ENCODE results near the gene EVPL.
"Not testable (repeated sequence)": the region's sequence is repeated elsewhere in the genome, so short reads cannot be mapped to it uniquely, and the experiment has no call there.

EVPL gene

DNA sequence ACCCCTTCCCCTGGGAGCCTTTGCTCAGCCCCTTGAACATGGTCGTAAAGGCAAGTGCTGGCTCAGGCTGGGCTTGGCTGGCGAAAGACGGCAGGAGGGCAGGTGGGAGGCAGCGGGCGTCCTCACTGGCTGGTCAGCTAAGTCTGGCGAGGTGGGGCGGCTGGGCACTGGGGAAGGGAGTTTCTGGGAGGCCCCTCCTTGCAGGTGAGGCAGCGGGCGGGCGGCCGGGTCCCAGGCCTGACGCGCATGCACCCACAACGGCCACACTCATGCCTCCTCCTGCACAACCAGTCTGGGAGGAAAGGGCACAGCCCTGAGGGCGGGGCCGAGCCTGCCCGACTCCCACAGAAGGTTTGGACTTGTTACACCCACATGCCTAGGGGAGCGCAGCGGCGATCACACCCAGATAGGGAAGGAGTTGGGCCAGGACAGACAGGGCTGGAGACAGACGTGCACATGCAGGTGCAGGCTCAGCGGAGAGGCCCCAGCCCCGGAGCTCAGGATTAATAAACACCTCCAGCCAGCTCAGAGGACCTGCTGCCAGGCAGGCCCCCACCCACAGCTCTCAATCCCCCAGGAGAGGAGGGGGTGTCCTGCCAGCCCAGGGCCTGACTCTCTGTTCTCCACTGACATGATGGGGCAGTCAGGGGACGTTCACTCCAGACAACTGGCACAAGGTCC lies at the start of gene EVPL:
EVPL (minus strand) TSS at position 148 of the 681 bp plus-strand sequence; CDS start at position 40, 108 bp downstream.
- DNase-seq (ENCODE audit: low read depth): no peak

DNA sequence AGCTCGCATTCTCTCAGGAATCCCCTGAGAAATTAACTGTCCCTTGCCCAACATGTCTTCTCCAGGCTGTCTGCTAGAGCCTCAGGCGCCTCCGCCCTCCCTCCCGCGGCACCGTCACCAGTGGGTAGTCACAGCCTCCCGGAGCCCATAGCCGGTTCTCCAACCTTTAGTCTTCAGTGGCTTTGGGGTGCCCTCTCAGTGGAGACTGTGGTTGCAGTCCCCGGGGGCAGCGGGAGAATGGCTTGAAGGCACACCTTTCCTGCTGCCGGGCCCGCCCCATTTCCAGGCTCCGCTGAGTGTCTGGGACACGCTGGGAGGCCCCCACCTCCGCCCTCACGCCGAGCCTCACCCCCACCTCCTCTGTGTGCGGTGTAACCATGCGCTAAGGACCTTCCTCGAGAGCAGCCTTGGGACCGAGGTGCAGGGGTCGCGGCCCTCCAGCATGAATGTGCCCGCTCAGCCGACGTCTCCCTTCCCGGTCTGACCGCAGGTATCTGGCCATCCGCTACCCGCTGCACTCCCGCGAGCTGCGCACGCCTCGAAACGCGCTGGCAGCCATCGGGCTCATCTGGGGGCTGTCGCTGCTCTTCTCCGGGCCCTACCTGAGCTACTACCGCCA lies 49.1 kb upstream of the EVPL start:
- DNase-seq (ENCODE audit: low read depth): no peak

DNA sequence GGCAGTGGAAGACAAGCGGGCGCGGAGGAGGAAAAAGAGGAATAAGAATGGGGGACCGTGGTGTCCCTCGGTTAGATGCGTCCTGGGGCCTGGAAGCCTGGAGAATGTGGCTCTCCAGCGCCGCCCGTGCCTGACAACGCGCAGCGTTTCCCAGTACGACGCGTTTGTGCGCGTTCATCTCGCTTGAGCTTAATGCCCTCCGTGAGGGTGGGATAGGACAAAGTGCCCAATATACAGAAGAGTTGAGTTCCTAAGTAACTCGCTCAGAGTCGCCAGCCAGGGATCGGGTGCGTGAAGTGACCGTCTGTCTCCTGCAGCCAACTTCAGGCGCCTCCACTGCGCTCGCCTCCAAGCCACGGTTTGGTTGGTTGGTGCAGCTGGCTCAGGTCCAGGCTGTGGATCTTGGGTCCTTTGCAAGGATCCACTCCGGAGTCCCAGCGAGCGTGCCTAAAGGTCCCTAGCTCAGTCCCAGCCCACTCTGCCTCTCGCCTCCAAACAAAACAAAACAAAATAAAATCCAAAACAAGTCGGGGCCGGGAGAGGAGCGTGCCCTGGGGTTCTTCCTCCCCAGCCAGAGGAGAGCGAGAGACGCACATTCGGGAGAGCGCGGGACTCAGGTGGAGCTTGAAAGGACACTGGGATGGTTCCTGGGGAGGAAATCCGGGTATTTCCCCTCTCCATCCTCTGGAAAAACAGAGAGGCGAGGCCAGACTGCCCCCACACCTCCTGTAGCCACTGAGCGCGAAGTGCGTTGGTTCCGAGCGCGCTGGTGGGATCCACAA lies 48.4 kb upstream of the EVPL start:
- DNase-seq (ENCODE audit: low read depth): no peak

DNA sequence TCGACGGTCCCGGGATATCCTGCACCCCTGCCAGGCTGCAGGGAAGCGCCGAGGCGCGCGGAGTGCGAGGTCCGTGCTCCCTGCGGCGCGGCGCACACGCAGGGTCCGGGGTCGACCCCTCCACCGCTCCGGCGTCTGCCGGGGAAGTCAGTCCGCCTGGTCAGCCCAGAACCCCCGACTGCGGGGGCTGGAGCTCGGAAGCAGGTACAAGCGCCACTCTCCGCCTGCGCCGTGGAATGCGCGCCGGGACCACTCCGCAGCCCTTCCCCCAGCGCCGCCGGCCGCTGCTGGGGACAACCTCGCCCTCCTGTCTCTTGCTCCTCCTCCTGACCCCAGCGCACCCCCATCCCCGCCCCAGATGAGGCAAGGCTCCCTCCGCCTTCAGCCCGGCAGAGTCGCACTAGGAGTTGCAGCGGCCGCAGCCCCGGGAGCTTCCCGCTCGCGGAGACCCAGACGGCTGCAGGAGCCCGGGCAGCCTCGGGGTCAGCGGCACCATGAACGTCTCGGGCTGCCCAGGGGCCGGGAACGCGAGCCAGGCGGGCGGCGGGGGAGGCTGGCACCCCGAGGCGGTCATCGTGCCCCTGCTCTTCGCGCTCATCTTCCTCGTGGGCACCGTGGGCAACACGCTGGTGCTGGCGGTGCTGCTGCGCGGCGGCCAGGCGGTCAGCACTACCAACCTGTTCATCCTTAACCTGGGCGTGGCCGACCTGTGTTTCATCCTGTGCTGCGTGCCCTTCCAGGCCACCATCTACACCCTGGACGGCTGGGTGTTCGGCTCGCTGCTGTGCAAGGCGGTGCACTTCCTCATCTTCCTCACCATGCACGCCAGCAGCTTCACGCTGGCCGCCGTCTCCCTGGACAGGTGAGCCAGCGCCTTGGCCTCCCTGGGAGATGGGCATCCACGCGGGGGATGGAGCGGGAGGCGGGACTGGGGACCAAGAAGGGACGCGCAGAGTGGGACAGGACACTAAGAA lies 47.6 kb upstream of the EVPL start, which contains the start of gene GALR2:
GALR2 (plus strand) TSS at position 392 of the 974 bp plus-strand sequence; CDS start at position 495, 103 bp downstream.
- DNase-seq (ENCODE audit: low read depth): no peak

DNA sequence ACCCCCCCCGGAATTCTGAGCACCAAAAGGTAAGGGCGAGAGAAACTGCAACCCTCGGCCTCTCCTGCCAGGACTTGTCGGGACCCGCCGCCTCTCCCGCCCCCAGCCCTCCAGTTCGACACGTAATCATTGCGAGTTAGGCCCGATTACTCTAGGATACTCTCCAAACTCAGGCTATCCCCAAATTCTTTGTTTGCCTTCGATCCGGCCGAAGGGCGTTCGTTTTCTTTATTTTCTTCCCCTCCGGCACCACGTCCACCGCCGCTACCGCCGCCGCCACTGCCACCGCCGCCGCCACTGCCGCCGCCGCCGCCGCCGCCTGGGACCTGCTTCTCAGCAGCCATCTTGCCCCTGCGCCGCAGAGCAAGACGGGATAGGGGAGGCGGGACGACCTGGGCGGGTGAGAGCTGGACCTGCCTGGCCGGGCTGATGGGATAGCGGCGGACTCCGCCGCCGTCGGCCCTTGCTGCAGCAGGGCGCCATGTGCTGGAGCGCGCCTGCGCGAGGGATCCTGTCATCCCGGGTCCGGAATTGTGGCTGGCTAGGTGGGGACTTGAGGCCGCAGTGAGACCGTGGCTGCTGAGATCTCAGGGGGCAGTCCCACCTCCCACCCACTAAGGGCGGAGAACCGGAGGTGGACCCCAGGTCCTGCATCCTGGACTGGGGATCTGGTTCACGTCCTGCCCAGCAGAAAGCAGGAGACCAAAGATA lies 45.2 kb upstream of the EVPL start, which contains the start of gene SRP68:
SRP68 (minus strand) TSS at position 370 of the 711 bp plus-strand sequence; CDS start at position 344, 26 bp downstream.
- peak; percentile 83 for DNase-seq (ENCODE audit: low read depth)

DNA sequence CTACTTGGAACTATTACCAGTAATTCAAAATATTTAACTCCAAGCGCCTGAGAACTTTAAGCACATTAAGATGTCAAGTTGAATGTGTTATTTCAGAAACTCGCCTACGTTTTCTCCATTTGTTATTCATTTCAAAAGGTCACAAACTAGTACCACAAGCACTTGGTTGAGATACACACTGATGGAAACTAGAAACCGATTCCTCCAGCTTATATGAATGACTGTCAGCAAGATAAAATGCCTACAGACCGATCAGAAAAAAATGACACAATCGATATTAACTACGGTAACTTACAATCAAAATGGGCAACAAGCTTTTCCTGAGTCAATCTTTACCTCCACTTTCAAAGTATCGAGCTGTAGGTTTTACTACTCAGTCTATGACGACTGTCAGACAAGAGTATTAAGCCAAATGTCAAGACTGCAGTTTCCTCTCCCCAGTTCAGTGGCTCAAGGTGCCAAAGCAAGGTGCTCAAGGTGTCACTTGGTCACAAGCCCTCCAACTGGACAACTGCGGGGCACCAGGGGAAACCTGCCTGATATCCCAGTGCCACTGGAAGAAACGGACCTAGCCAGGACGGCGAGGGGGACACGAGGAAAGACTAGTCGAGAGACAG lies 44.5 kb upstream of the EVPL start:
- DNase-seq (ENCODE audit: low read depth): no peak

DNA sequence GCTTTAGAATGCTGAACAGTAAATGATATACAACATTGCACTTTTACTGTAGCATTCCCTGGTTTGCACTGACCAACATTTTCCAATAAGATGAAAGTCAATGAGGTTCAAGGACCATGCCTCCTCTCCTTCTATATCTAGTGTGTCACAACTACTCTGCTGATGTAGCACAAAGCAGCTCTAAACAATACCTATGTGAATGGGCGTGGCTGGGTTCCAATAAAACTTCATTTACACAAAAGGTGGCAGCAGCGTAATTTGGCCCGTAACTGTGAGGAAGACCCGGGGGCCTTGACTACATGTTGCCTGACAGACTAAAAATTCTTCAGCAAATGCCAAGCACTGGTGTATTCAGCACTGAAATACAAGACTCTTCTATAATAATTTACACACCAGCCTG lies 38.7 kb upstream of the EVPL start:
- no peak for DNase-seq (ENCODE audit: low read depth)

DNA sequence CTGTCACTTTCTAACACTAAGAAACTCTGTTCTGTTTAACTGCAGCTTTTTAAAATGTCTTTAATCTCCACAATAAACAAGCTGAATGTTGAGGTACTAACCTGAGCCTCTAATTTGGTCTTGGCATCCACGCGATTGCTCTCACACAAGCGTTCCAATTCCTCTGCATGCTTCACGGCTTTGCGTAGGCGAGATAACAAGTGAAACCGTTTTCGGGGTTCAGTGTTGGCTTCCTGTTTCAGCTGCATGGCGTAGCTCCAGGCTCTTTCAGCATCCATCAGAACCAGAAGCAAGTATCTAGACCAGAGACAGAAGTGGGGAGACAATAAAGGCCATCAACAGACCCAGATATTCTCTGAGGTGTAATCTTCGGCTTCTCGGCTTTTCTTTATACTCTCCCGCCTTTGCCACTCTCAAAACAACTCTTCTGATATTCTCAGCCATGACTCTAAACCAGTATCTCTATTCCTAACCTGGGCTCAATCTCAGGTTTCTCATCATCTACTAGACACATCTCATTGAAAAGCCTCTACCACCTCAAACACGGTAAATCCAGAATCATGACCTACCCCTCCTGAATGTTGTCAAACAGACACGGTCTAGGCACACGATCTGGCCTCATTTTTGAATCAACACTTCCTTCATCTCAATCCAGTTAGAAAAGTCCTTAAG lies 36.9 kb upstream of the EVPL start:
- peak; percentile 35 for DNase-seq (ENCODE audit: low read depth)

DNA sequence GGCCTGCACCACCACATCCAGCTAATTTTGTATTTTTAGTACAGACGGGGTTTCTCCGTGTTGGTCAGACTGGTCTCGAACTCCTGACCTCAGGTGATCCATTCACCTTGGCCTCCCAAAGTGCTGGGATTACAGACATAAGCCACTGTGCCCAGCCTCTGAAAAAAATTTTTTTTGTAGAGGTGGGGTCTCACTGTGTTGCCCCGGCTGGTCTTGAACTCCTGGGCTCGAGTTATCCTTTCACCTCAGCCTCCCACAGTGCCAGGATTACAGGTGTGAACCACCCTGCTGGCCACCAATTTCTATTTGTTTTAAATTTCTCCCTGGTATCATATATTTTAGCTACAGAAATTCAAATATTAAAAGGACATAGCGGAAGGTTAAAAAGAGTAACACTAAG lies 31.2 kb upstream of the EVPL start:
- DNase-seq (ENCODE audit: low read depth): not testable (repeated sequence)

DNA sequence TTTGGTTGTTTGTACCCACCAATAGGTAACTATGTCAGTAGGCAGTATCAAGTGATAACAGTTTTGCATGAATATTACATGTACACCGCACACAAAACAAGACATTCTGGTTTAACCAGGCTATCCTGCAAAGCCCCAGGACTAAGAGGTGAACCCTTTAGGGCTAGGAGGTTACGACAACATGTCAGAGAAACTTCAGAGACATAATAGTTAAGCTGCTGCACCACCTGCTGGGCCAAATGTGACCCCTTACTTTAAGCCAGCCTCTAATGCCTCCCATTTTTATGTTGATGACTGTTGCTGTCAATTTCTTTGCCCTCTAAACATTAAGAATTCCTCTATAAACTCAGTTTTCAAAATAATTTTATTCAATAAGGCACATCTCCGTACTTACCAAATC lies 29.8 kb upstream of the EVPL start:
- DNase-seq (ENCODE audit: low read depth): no peak

DNA sequence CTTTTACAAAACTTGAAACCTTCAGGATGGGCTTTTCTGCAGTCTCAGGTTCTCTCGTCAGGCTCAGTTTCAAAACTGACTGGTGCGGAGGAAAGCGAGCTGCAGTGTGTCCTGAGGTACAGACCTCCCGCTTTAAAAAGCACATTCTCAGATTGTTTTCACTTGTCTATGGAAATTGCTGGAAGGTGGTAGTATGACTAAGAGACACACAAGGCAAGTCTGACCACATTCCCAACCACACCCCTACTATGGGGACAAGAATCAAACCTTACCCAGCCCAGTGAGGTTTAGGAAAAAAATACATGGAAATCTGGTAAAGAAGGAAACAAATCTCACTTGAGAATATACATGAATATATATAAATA lies 27.0 kb upstream of the EVPL start:
- DNase-seq (ENCODE audit: low read depth): no peak

DNA sequence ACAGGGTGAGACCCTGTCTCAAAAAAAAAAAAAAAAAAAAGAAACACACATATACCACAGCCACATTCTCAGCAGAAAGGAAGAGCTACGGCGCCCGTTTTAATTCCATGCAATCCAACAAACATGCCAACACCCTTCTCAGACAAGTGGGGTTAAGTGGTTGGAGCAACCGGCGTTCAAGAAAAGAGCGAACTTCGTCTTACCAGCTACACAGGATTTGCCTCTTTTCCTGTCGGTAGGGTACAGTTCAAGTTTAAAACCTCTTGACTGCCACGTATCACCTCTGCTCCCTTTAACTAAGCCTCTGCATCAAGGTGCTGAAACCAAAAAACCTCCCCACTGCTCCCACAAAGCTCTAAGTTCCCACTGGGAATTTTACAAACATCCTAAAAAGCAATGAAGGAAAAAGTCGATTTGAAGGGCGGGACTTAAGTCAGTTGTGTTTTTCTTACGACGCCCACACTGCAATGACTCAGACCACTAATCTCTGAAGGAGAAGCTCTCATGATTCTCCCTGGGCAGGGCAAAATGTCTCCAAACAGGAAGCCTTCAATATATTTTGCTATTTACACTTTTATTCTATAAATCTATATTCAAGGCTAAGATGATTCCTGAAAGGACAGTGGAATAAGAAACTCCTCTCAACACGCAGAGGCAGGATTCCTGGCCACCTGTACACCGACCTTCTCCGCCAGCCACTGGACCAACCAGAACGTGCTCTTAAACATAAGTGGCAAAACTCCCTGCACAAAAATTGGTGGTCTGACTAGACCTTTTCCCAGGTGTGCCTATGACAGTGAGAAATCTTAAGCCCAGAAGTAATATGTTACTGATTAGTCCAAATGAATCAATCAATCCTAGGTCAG lies 26.4 kb upstream of the EVPL start:
- no peak for DNase-seq (ENCODE audit: low read depth)

DNA sequence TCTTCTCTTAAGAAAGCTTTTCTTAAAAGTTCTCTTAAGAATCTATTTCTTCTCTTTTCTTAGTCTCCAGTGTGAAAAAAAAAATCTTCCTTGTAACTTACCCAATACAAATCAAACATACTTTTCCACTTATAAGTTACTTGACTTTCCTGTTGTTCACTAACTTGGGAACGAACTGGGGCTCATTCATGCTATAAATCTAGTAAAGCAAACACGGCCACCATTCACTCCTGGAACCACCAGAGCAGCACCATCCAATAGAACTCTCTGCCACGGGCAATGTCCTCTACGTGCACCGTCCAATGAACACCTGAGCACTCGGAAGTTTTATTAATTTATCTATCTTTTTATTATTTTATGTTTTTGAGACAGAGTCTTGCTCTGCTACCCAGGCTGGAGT lies 24.5 kb upstream of the EVPL start:
- DNase-seq (ENCODE audit: low read depth): no peak

DNA sequence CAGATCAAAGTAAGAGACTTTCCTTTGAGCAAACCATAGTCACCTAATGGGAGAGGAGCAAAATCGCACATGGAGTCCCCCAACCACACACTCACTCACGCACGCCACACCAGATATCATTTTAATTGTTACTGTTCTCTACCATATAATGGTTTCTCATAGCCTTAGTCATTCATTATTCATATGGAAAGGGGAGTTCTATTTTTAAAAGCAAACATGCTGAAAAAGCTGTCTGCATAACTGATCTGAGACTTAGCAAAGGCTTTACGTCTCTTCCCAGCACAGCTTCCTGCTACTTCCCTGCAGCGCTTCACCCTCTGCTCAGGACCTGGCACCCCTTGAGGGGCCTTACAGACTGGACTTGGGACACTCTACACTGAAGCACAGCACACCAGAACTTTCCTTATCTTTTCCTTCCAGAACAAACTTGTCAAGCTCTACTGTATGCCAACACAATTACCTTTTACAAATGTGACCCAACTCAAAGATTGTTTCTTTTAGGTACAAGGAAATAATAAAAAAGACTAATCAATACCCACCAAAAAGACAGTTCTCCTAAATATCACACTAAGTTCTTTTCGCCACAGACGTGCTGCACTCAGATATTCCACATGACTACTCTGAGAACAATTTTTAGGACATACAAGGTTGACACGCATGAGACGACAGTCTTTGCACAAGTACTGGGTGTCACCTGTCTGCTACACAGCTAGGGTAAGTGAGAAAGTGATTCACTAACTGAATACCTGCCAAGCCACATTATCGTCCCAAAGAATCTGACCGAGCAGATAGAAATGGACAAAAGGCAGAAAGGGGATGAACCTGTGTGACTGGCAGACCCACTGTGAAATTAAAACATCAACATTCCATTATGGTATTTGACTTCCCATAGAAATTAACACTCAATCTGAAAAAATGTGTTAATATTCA lies 23.7 kb upstream of the EVPL start:
- no peak for DNase-seq (ENCODE audit: low read depth)

DNA sequence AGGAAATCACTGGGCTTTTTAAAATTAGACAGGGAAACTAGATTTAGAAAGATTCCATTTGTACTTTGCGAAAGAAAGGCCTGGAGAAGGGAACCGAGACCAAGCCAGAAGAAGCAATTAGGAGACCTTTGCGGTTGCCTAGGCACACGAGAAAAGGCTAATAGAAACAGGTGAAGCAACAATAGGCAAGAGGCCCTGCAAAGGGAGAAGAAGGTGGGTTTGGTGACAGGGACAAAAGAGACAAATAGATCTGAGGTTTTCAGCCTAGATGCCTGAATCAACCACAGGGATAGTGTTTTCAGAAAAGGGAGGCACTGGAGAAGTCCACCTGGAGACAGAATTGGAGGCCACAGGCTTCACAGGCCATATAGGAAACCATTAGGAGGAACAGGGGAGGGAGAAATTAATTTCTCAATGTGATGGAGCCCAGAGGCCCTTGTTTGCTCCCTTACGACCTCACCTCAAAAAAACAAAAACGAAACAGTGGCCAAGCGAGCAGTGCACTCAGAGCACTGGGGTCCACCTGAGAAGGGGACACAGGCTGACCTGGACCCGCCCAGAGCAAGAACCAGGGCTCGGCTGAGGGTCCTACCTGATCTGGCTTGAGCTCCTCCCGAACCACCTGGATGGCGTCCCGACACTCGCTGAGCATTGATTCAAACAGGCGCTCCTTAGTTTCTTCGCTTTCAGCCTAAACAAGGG lies 22.9 kb upstream of the EVPL start:
- no peak for DNase-seq (ENCODE audit: low read depth)

DNA sequence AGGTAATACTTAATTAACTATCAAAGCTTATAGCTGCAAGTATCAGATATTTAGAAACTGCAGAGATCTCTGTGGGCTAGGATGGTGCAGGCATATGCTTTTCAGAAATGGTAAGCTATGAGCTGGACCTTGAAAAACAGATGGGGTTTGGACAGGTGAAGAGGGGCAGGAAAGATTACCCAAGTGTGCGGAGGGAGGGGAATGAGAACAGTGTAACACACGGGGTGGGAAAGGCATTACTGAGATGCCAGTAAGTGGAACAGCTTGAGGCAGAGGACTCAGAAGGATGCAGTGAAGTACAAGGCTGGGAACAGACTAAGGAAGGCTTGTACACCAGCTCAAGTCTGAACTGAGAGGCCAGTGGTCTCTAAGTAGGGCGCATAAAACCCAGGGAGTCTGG lies 22.1 kb upstream of the EVPL start:
- no peak for DNase-seq (ENCODE audit: low read depth)

DNA sequence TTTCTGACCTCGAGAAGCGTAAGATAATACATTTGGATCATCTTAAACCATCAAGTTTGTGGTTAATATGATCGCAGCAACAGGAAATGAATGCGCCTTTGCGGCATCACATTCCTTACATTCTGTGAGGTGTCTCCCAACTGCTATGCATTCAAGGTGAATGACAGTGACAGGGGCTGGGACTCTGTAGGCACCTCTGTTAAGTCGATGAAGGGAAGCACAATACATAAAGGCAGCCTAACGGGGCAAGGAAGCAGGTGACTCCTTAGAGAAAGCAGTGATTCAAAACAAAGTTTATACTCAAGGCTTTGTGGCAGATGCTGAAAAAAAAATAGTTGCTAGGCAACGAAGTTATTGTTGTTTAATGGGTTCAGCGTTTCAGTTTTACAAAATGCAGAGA lies 21.6 kb upstream of the EVPL start:
- DNase-seq (ENCODE audit: low read depth): no peak

Measured in activated T-cell treated with anti-CD3 and anti-CD28 coated beads for 48 hours (primary cell).